ENCODE results near the gene ADGRA3.

DNA sequence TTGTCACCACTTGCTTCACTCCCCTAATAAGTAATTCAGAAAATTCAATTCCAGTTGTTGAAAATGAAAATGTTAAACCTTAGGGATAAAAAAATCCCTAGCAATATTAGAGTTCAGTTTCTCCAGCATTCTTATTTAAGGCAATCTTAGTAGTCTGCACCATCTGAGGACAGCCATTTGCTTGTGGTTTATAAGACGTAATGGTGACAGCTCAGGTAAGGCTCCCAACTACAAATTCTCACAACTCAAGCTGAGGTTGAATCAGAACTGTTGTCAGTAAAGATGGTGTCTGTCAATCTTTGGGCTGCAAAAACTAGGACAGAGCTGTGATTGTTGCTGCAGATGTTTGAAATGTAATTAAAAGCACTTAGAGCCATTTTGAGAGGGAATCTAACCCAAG lies 16.3 kb upstream of the ADGRA3 start:
- TF ChIP-seq, protein P1, sequence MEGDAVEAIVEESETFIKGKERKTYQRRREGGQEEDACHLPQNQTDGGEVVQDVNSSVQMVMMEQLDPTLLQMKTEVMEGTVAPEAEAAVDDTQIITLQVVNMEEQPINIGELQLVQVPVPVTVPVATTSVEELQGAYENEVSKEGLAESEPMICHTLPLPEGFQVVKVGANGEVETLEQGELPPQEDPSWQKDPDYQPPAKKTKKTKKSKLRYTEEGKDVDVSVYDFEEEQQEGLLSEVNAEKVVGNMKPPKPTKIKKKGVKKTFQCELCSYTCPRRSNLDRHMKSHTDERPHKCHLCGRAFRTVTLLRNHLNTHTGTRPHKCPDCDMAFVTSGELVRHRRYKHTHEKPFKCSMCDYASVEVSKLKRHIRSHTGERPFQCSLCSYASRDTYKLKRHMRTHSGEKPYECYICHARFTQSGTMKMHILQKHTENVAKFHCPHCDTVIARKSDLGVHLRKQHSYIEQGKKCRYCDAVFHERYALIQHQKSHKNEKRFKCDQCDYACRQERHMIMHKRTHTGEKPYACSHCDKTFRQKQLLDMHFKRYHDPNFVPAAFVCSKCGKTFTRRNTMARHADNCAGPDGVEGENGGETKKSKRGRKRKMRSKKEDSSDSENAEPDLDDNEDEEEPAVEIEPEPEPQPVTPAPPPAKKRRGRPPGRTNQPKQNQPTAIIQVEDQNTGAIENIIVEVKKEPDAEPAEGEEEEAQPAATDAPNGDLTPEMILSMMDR (IDR thresholded peaks at IDR 0.05) = no peak
- TF ChIP-seq POLR2A (IDR thresholded peaks at IDR 0.05) = no peak
